RWPE1 (cell line): Measurements from ENCODE around the gene IL3.

Experiments
- CTCF ChIA-PET: fragments of 350-600 bp; sonication (Branson Sonifier 250); formaldehyde crosslinking; extraction: SDS; loops from one replicate; lab custom pipeline; 2021; lab: Yijun Ruan, JAX
- POLR2A ChIA-PET: fragments of 400-600 bp; formaldehyde crosslinking; extraction: SDS; loops from one replicate; lab custom pipeline; 2020; ENCODE audit warnings: antibody characterized with exemption; ENCODE audit not compliant: low non-redundant PET; lab: Yijun Ruan, JAX
- DNase-seq: peaks from one replicate; pipeline ENCODE4 v3.0.0; 2012; ENCODE audit warnings: low spot score
- H3K27ac ChIP-seq: fragments of 450-650 bp; 2 replicates; pipeline ENCODE4 v1.5.1; 2017
- CTCF ChIP-seq: fragments of 450-650 bp; conservative IDR thresholded peaks from 2 replicates; pipeline ENCODE4 v1.5.1; 2017; ENCODE audit warnings: low read depth, mild to moderate bottlenecking

IL3 gene

DNA sequence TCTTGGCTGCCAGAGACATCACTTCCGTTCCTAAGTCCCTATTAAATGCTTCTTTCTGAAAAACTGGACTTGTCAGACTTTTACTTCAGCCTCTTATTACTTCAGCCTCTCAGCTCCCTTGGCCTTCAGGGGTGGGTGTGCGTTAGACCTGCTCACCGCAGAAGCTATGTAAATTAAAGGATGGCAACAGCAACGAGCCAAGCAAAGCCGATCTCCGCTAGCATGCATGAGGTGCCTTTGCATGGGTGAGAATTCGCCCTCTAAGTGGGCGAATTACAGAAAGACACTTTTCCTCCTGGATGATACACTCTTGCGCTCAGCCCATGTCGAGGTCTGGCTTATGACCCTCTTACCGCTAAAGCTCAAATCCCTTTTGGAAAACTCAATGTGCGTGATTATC, 10.9 kb upstream of the IL3 start:
- no peak for TF ChIP-seq CTCF
- no peak overlapping the region for H3K27ac ChIP-seq
- no peak for DNase-seq
- ChIA-PET POLR2A (no interaction called here), CTCF (interaction anchor here (0.6 kb wide), 1 partner anchor 20 kb away, joined by 4 read pairs; no protein-coding TSS in a partner anchor)

DNA sequence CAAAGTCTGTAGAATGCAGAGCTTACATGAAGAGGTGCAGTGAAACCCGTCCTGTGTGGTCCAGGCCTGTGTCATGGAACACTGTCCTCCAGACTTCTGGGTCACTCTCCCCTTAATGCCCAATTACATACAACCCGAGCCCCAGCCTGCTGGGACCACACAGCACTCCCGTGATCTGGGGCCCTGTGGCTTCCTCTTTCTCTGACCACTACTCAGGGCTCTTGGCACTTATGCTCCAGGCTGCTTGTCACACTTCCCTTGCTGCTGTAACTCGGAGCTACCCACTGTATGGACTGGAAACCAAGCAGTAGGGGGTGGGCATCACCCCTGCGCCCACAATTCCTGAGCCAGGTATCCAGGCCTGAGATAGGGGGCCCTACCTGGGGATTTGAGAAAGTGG, 10.3 kb upstream of the IL3 start:
- CTCF ChIA-PET: interaction anchor here (0.5 kb wide), 2 partner anchors 451 to 1201 kb away, joined by 3 read pairs; no protein-coding TSS in a partner anchor
- POLR2A ChIA-PET: no interaction called here
- DNase-seq: no peak
- H3K27ac ChIP-seq: no peak overlapping the region
- no peak for TF ChIP-seq CTCF

DNA sequence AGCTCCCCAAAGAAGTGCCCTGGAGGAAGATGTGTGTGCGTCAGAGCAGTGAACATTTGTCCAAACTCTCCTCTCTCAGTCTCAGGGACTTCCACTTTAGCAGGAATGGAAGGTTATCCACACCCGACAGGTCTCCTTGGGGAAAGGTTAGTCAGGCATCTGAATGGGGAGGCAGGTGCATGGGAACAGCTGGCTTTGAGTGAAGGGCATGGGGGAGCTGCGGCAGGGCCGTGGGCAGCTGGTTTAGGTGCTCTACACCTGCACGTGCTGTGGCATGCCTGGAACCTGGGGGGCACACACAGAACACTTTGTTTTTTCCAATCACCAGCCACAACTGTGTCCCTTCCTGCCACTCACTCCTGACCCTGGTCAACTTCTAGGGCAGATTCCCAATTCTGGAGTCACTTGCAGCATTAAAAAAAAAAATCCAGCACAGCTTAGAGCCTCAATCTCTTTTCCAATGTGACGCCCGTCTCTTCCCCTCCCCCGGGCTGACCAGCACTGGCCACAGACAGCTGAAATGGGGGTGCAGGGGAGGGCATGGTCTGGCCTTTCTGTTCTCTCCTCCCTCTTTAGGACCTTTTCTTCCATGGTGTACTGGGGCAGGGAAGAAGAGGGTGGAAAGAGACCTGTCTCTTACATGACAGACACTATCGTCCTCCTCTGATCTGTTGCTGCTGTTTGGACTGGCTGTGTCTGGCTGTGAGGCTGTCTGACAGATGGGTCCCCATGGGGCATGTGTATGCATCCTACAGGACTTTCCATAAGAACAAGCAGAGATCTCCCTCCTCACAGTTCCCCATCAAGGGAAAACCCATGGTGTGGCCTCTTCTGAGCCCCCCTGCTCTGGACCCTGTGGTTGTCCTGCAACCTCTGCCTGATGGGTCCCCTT, 9.5 kb upstream of the IL3 start:
- DNase-seq: no peak
- POLR2A ChIA-PET: no interaction called here
- no peak overlapping the region for H3K27ac ChIP-seq
- CTCF ChIA-PET: interaction anchor here (0.5 kb wide), 1 partner anchor 1200 kb away, joined by 3 read pairs; no protein-coding TSS in a partner anchor
- no peak for TF ChIP-seq CTCF

DNA sequence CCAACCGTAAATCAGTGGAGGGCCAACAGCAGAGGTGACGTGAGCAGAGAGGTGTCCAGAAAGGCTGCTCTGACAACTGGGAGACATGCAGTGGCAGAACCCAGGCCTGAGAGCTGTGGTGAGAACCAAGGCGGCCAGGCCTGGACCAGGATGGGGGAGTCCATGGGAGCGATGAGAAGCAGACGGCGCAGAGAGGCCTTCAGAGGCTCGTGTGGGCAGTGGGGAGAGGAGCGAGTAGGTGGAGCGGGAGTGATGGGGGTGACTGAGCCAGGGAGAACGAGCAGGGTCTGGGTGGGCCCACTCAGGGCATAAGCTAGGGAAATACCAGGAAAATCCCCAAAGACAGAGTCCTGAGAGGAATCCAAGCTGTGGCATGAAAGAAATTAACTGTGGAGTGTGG, 7.9 kb upstream of the IL3 start:
- TF ChIP-seq CTCF: no peak
- DNase-seq: no peak
- H3K27ac ChIP-seq: no peak overlapping the region
- ChIA-PET CTCF (interaction anchor here (0.8 kb wide), 1 partner anchor 10 kb away, joined by 5 read pairs; no protein-coding TSS in a partner anchor), POLR2A (no interaction called here)

- no peak for DNase-seq
- CTCF ChIA-PET: interaction anchor here (0.7 to 0.8 kb wide), 2 partner anchors 10 to 12 kb away, joined by 3 to 5 read pairs; no protein-coding TSS in a partner anchor
- POLR2A ChIA-PET: no interaction called here
These were observed 7.0 kb upstream of the IL3 start for GRCh38 chr5:132053483-132053882.

More at GRCh38 chr5:132053483-132053882, 7.0 kb upstream of the IL3 start:
- no peak overlapping the region for H3K27ac ChIP-seq
- TF ChIP-seq CTCF: no peak
